Bronchial epithelial cell (primary cell): ENCODE data around the gene SMURF2. TPM values are rescaled to one million over a fixed set of nuclear protein-coding genes. Genes with fewer than 3 reads are reported as not detected.
A peak's percentile ranks its signal among the peaks of the same experiment; 100 is the strongest.
"Not testable (repeated sequence)": the region's sequence is repeated elsewhere in the genome, so short reads cannot be mapped to it uniquely, and the experiment has no call there.

Source experiments
- DNase-seq: peaks from one replicate; pipeline ENCODE4 v3.0.0-alpha.2; 2010; ENCODE audit warnings: low read depth
- FAIRE-seq: peaks from 2 replicates; lab custom pipeline; 2011; peaks lifted over from hg19 to GRCh38; lab: Jason Lieb, UNC
- H3K27me3 ChIP-seq: 2 replicates; pipeline ENCODE4 v1.5.1; 2011; ENCODE audit warnings: low read length; ENCODE audit not compliant: control insufficient read depth, insufficient read depth
- H3K36me3 ChIP-seq: 2 replicates; pipeline ENCODE4 v1.5.1; 2011; ENCODE audit warnings: low read length; ENCODE audit not compliant: control insufficient read depth, insufficient read depth
- H3K4me3 ChIP-seq: 2 replicates; pipeline ENCODE4 v1.5.1; 2011; ENCODE audit warnings: mild to moderate bottlenecking, low read depth, low read length, control low read depth
- total RNA-seq: library from RNA; depleted of rRNA; stranded (reverse); fragments of >200 nt; gene quantifications from 2 replicates; pipeline ENCODE4 v1.2.1, GENCODE V29; 2014
- TF ChIP-seq, protein P1 (sequence below): IDR thresholded peaks from 2 replicates; pipeline ENCODE4 v1.5.1; 2011; ENCODE audit warnings: mild to moderate bottlenecking, moderate library complexity, low read length, control low read depth, inconsistent platforms; ENCODE audit not compliant: insufficient read depth, severe bottlenecking

SMURF2 gene
- total RNA-seq, 1 donor from 2014 or later: 52.4 TPM

DNA sequence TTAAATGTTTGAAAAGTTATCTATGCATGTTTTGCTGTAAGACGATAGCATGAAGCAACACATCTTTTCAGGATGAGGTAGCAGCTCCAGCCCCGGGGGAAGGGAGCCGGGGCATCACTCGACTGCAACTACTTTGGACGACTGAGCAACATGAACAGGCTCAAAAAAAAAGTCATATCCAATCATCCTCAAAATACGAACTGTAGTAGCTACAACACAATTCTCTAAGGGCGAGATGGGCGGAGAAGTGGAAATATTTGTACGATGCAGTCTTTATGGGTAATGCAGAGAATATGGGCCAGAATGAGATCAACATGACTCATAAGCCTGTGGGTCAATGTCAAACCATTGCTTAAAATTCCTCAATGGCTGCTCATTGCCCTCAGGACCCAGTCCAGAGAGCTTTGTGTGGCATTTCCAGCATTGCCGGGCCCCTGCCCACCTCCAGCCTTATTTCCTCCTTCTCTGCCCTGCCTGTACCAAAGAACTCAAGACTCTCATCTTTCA is 17.7 kb upstream of the SMURF2 start:
- DNase-seq (peak; percentile 99), FAIRE-seq (no peak)
- Histone ChIP-seq H3K36me3 (no peaks in the 10 kb centered on the region), H3K4me3 (no peak overlapping the region), H3K27me3 (no peaks in the 10 kb centered on the region)
- TF ChIP-seq, protein P1, sequence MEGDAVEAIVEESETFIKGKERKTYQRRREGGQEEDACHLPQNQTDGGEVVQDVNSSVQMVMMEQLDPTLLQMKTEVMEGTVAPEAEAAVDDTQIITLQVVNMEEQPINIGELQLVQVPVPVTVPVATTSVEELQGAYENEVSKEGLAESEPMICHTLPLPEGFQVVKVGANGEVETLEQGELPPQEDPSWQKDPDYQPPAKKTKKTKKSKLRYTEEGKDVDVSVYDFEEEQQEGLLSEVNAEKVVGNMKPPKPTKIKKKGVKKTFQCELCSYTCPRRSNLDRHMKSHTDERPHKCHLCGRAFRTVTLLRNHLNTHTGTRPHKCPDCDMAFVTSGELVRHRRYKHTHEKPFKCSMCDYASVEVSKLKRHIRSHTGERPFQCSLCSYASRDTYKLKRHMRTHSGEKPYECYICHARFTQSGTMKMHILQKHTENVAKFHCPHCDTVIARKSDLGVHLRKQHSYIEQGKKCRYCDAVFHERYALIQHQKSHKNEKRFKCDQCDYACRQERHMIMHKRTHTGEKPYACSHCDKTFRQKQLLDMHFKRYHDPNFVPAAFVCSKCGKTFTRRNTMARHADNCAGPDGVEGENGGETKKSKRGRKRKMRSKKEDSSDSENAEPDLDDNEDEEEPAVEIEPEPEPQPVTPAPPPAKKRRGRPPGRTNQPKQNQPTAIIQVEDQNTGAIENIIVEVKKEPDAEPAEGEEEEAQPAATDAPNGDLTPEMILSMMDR: no peak

DNA sequence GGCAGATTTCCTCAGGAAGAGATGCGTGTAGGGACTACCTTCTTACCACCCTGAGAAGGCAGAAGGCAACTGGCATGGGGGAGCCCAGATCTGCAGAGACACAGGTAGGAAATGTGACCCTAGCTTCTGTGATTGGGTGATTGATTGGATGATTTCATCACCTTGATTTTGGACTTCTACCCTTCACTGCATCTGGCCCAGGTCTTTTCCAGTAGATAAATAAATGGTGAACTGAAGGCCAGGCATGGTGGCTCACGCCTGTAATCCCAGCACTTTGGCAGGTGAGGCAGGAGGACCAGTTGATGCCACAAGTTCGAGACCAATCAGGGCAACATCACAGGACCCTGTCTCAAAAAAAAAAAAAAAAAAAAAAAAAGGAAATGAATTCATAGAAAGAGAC is 14.7 kb upstream of the SMURF2 start:
- DNase-seq (no peak), FAIRE-seq (no peak)
- Histone ChIP-seq H3K4me3 (no peak overlapping the region), H3K36me3 (no peaks in the 10 kb centered on the region), H3K27me3 (no peaks in the 10 kb centered on the region)
- TF ChIP-seq, protein P1: no peak

DNA sequence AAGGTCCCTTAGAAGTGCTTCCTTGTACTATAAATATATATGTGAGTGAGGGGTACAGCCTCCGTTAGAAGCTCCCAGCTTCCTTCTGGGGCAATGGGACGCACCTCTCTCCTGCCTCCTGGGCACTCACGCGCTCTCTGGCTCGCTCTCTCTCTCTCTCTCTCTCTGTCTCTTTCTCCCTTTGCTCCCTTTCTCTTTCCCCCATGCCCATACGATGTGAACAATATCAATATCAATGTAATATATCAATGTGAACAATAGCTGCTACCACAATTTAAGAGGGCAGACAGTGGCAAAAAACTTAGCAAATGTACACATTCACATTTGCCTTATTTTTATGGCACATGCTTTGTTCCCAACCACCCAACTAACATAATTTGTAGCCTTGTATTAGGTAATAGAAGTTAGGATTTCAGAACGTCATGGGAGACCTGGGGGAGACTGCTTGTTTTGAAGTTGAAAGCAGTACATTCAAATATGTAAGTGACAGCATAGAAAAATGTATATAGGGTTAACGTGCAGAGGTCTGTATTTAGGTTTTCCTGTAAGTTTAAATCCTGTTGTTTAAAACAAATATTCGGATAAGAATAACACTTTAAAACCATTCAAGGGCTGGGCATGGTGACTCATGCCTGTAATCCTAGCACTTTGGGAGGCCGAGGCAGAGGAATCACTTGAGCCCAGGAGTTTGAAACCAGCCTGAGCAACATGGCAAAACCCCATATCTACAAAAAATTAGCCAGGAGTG is 8.9 kb upstream of the SMURF2 start:
- H3K4me3 ChIP-seq, H3K27me3 ChIP-seq, FAIRE-seq, DNase-seq, H3K36me3 ChIP-seq: not testable (repeated sequence)

DNA sequence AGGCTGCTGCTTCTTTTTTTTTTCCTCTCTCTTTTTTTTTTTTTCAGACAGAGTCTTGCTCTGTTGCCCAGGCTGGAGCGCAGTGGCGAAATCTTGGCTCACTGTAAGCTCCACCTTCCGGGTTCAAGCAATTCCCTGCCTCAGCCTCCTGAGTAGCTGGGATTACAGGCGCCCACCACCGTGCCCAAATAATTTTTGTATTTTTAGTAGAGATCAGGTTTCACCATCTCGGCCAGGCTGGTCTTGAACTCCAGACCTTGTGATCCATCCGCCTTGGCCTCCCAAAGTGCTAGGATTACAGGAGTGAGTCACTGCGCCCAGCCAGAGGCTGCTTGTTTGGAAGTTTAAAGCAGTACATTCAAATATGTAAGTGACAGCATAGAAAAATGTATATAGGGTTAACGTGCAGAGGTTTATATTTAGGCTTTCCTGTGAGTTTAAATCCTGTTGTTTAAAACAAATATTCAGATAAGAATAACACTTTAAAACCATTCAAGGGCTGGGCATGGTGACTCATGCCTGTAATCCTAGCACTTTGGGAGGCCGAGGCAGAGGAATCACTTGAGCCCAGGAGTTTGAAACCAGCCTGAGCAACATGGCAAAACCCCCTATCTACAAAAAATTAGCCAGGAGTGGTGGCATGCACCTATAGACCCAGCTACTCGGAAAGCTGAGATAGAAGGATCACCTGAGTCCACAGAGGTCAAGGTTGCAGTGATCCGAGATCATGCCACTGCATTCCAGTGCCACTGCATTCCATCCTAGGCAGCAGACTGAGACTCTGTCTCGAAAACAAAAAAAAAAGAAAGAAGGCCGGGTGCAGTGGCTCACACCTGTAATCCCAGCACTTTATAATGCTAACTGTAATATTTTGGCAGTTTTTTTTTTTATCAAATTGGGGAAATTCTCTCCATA is 6.0 kb upstream of the SMURF2 start:
- DNase-seq: peak; percentile 59
- H3K4me3 ChIP-seq, H3K36me3 ChIP-seq, H3K27me3 ChIP-seq, FAIRE-seq: not testable (repeated sequence)

DNA sequence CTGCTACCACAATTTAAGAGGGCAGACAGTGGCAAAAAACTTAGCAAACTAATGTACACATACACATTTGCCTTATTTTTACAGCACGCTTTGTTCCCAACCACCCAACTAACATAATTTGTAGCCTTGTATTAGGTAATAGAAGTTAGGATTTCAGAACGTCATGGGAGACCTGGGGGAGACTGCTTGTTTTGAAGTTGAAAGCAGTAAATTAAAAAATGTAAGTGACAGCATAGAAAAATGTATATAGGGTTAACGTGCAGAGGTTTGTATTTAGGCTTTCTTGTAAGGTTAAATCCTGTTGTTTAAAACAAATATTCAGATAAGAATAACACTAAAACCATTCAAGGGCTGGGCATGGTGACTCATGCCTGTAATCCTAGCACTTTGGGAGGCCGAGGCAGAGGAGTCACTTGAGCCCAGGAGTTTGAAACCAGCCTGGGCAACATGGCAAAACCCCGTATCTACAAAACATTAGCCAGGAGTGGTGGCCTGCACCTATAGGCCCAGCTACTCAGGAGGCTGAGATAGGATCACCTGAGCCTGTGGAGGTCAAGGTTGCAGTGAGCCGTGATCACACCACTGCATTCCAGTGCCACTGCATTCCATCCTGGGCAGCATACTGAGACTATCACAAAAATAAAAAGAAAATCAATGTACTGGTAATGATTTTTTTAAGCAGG is 2.3 kb upstream of the SMURF2 start:
- not testable (repeated sequence) for H3K36me3 ChIP-seq, H3K27me3 ChIP-seq, H3K4me3 ChIP-seq, FAIRE-seq
- peak; percentile 44 for DNase-seq

DNA sequence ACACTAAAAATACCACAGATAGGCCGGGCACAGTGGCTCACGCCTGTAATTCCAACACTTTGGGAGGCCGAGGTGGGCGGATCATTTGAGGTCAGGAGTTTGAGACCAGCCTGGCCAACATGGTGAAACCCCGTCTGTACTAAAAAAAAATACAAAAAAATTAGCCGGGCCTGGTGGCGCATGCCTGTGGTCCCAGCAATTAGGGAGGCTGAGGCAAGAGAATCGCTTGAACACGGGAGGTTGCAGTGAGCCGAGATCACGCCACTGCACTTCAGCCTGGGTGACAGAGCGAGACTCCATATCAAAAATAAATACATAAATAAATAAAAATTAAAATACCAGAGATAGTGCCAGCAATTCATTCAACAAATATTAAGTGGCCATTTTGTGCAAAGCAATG is 1.7 kb upstream of the SMURF2 start:
- not testable (repeated sequence) for FAIRE-seq, DNase-seq, H3K4me3 ChIP-seq, H3K27me3 ChIP-seq, H3K36me3 ChIP-seq

DNA sequence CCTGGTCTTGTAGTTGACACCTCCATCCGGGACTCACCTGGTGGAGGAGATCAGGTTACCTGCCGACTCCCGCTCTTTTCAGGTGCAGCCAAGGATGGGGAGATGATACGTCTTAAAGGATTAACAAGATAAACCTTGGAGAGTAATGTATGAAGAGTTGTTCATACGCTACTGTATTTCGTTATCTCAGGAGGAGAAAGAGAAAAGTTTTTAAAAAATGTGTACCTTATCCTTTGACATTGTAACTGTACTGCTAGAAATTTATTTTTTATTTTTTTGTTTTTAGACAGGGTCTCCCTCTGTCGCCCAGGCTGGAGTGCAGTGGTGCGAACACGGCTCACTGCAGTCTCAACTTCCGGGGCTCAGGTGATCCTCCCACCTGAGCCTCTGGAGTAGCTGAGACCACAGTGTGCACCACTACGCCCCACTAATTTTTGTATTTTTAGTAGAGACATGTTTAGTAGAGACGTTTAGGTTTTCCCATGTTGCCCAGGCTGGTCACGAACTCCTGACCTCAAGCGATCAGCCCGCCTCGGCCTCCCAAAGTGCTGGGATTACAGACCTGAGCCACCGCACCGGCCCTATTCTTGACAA is 764 bp upstream of the SMURF2 start:
- TF ChIP-seq, protein P1: no peak
- Histone ChIP-seq H3K36me3 (no peaks in the 10 kb centered on the region), H3K27me3 (no peaks in the 10 kb centered on the region), H3K4me3 (peak overlapping the region; percentile 69)
- peak; percentile 53 for DNase-seq
- no peak for FAIRE-seq
